Left kidney (tissue), 2 donors: ENCODE results near the gene AGAP9. TPM values are rescaled to one million over a fixed set of nuclear protein-coding genes. Genes with fewer than 3 reads are reported as not detected.
A peak's percentile ranks its signal among the peaks of the same experiment; 100 is the strongest.
"Not testable (repeated sequence)": the region's sequence is repeated elsewhere in the genome, so short reads cannot be mapped to it uniquely, and the experiment has no call there.

Source experiments
- DNase-seq: peaks from one replicate; pipeline ENCODE4 v3.0.0-alpha.2; 2013
- polyA plus RNA-seq: library from polyadenylated mRNA; unstranded; fragments of 120-200 nt; gene quantifications from one replicate; pipeline ENCODE4 v1.2.1, GENCODE V29; 2013; ENCODE audit not compliant: insufficient read length

Gene AGAP9
- polyA plus RNA-seq, 1 donor = 63.4 TPM

- not testable (repeated sequence) for DNase-seq
Observed at GRCh38 chr10:47489630-47490029, 33.8 kb downstream of the AGAP9 start.

GRCh38 chr10:47485943-47486342 lies 37.5 kb downstream of the AGAP9 start:
- not testable (repeated sequence) for DNase-seq

GRCh38 chr10:47484786-47485185 lies 38.7 kb downstream of the AGAP9 start:
- not testable (repeated sequence) for DNase-seq

- not testable (repeated sequence) for DNase-seq
Observed at GRCh38 chr10:47483923-47484322, 39.5 kb downstream of the AGAP9 start, which contains the start of gene ANXA8. TSS of gene ANXA8 (minus strand) at chr10:47484115. CDS start at chr10:47483933, 182 bp downstream.

- DNase-seq = not testable (repeated sequence)
Observed at GRCh38 chr10:47482367-47482766, 41.1 kb downstream of the AGAP9 start.

GRCh38 chr10:47481768-47482181 lies 41.7 kb downstream of the AGAP9 start:
- not testable (repeated sequence) for DNase-seq

- DNase-seq = not testable (repeated sequence)
Observed at GRCh38 chr10:47481182-47481766, 42.2 kb downstream of the AGAP9 start.

GRCh38 chr10:47480133-47480532 lies 43.3 kb downstream of the AGAP9 start:
- DNase-seq = not testable (repeated sequence)

- DNase-seq = not testable (repeated sequence)
Observed at GRCh38 chr10:47478114-47478513, 45.3 kb downstream of the AGAP9 start.

- DNase-seq = not testable (repeated sequence)
Observed at GRCh38 chr10:47477078-47477477, 46.4 kb downstream of the AGAP9 start.

GRCh38 chr10:47475101-47475500 lies 48.3 kb downstream of the AGAP9 start:
- not testable (repeated sequence) for DNase-seq

- DNase-seq = not testable (repeated sequence)
Observed at GRCh38 chr10:47473516-47473915, 49.9 kb downstream of the AGAP9 start.

- DNase-seq = not testable (repeated sequence)
Observed at GRCh38 chr10:47472647-47473046, 50.8 kb downstream of the AGAP9 start.

GRCh38 chr10:47472072-47472471 lies 51.4 kb downstream of the AGAP9 start:
- not testable (repeated sequence) for DNase-seq

GRCh38 chr10:47468731-47469528 lies 54.5 kb downstream of the AGAP9 start:
- DNase-seq = not testable (repeated sequence)

- DNase-seq = not testable (repeated sequence)
Observed at GRCh38 chr10:47467957-47468356, 55.5 kb downstream of the AGAP9 start.

- DNase-seq = not testable (repeated sequence)
Observed at GRCh38 chr10:47467458-47467857, 56.0 kb downstream of the AGAP9 start.

- not testable (repeated sequence) for DNase-seq
Observed at GRCh38 chr10:47465216-47465917, 58.1 kb downstream of the AGAP9 start.

GRCh38 chr10:47462577-47463358 lies 60.7 kb downstream of the AGAP9 start:
- DNase-seq = not testable (repeated sequence)

GRCh38 chr10:47461261-47461687 lies 62.2 kb downstream of the AGAP9 start:
- peak; percentile 29 for DNase-seq

GRCh38 chr10:47458466-47459154 lies 64.8 kb downstream of the AGAP9 start:
- DNase-seq = no peak
